Measurements from ENCODE around the gene ITGB8. TPM values are rescaled to one million over a fixed set of nuclear protein-coding genes. Genes with fewer than 3 reads are reported as not detected.

Gene ITGB8
- total and polyA plus RNA-seq, 9 of the 15 experiments (the other 6 are each of a cell fraction or from before 2014, with no cell fraction given) = under 0.01 to 0.03 (median 0.02) TPM; not detected in 6

DNA sequence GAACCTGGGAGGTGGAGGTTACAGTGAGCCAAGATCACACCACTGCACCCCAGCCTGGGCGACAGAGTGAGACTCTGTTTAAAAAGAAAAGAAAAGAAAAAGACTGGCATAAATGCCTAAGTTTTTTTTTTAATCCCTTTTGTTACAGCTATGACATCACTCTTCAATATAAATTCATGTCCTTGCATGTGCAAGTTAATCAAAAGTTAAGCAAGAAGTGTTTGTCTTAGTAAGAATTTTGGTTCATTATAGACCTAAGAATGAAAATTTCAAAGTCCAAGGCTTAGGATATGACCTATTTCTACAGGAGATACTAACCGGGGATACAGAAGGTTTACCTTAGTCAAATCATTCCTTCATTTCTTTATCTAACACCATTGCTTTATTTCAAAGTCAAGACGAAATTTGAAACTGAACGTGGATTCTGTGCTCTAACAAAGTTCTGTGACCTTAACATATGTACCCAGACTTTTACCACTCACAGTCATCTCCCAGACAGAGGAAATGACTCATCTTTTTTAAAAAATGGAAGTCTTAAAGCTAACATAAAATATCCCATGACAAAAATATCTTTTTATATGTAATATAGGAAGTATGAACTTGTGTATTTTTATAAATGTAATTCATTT is 29.3 kb upstream of the ITGB8 start:
- H3K4me1 ChIP-seq (replicated peaks in 1 of 2; ENCODE audit: control insufficient read depth in 2 of 2, insufficient read depth in 2 of 2, low read length in 2 of 2) = peaks cover 2 to 10% of the 10 kb centered on the region in 2 experiments; a peak in 4 of 5 replicates
- H3K4me3 ChIP-seq = no peak overlapping the region
- POLR2A ChIA-PET = interaction anchor here (0.7 to 0.8 kb wide), 2 partner anchors 10 to 11 kb away, joined by 3 to 4 read pairs; no protein-coding TSS in a partner anchor
- WGBS (ENCODE audit: insufficient coverage, low coverage, missing lambda C conversion rate) = 30% methylated on average over 4 of the region's 4 CpGs
- H4K20me1 ChIP-seq (replicated peaks; ENCODE audit: control insufficient read depth, insufficient read depth, low read length) = no peaks in the 10 kb centered on the region
- in situ Hi-C loops (cut with MboI) = no loop called here
- H3K36me3 ChIP-seq (ENCODE audit: control insufficient read depth, insufficient read depth, low read length) = no peaks in the 10 kb centered on the region
- H3K27ac ChIP-seq (ENCODE audit: extremely low read depth, low read depth, low read length) = no peak overlapping the region; the same call in 2 of the 3 replicates
- FAIRE-seq (peak; percentile 42), DNase-seq (ENCODE audit: extremely low read depth in 1 of 4, low spot score in 3 of 4) (peak in 1 of 4 experiments; percentile 34), ATAC-seq (peak; percentile 46; the same call in 2 of the 3 replicates)
- no peak overlapping the region for H3K4me2 ChIP-seq (ENCODE audit: insufficient read depth, low read length)
- H3K9ac ChIP-seq (ENCODE audit: insufficient read depth in 1 of 2, low read depth in 2 of 2, low read length in 2 of 2) = no peak overlapping the region
- intact Hi-C loops (cut with micrococcal nuclease) = no loop called here
- CTCF ChIA-PET (ENCODE audit: low intra/inter-chr PET ratio) = no interaction called here
- H3K27me3 ChIP-seq (ENCODE audit: control insufficient read depth in 2 of 2, insufficient read depth in 2 of 2, low read length in 2 of 2) = no peaks in the 10 kb centered on the region
- BruUV-seq (replicated peaks) = no TSS peak
- H2AFZ ChIP-seq (ENCODE audit: low read depth, low read length) = peak overlapping the region; percentile 60
- 0 out of 2 replicates have a peak, but pooled peaks cover 2% of the 10 kb centered on the region for H3K9me3 ChIP-seq (replicated peaks; ENCODE audit: control insufficient read depth, insufficient read depth, low read depth, low read length)
- no peaks in the 10 kb centered on the region for H3K79me2 ChIP-seq (ENCODE audit: control insufficient read depth, insufficient read depth, low read length)
- H3K9me1 ChIP-seq (ENCODE audit: control insufficient read depth, insufficient read depth, low read length) = no peaks in the 10 kb centered on the region
- TF ChIP-seq ZBTB12 (CRISPR knock-in tag; IDR thresholded peaks at IDR 0.05) (no peak), C11orf30 (IDR thresholded peaks at IDR 0.05; ENCODE audit: low read depth) (peak; percentile 45), ATF3 (IDR thresholded peaks at IDR 0.05) (peak; percentile 78), ATF3 (CRISPR knock-in tag; conservative IDR thresholded peaks at IDR 0.05) (no peak), FOSL1 (tag; conservative IDR thresholded peaks at IDR 0.05) (peak; percentile 68), ZNF668 (CRISPR knock-in tag; IDR thresholded peaks at IDR 0.05) (no peak), ZNF592 (IDR thresholded peaks at IDR 0.05) (peak; percentile 83), SRSF9 (IDR thresholded peaks at IDR 0.05; ENCODE audit: borderline replicate concordance, low read depth, low read length) (no peak), HMG20A (CRISPR knock-in tag; conservative IDR thresholded peaks at IDR 0.05) (no peak), DPF2 (IDR thresholded peaks at IDR 0.05) (0 out of 2 replicates have a peak, but pooled peaks have one; percentile 17), ARID1B (IDR thresholded peaks at IDR 0.05) (0 out of 2 replicates have a peak, but pooled peaks have one; percentile 18), NFE2 (IDR thresholded peaks at IDR 0.05; ENCODE audit: low read depth) (peak; percentile 53), POLR2H (tag; IDR thresholded peaks at IDR 0.05; ENCODE audit: low read depth) (0 out of 2 replicates have a peak, but pooled peaks have one; percentile 34), ZNF316 (IDR thresholded peaks at IDR 0.05) (peak; percentile 50), ETV5 (CRISPR knock-in tag; IDR thresholded peaks at IDR 0.05; ENCODE audit: low read depth) (no peak), JUND (IDR thresholded peaks at IDR 0.05; ENCODE audit: borderline replicate concordance, low read depth, low read length) (peak; percentile 58; the same call in 1 of the 2 replicates), JUND (tag; IDR thresholded peaks at IDR 0.05; ENCODE audit: borderline replicate concordance, low read depth, low read length) (peak; percentile 19; the same call in 1 of the 3 replicates)
